Caco-2 (cell line): Measurements from ENCODE around the gene CERKL. TPM values are rescaled to one million over a fixed set of nuclear protein-coding genes. Genes with fewer than 3 reads are reported as not detected.

Experiments used
- BruUV-seq: library from RNA; stranded (reverse); fragments of 400-500 nt; replicated peaks from 2 replicates; lab custom pipeline; 2021; lab: Mats Ljungman, UMichigan
- CTCF ChIA-PET: fragments of 300-600 bp; sonication (Branson Sonifier 250); formaldehyde crosslinking; loops from one replicate; lab custom pipeline; 2022; ENCODE audit warnings: antibody characterized with exemption; lab: Charles Lee
- POLR2A ChIA-PET: fragments of 300-600 bp; sonication (Branson Sonifier 250); formaldehyde crosslinking; loops from one replicate; lab custom pipeline; 2022; ENCODE audit warnings: antibody characterized with exemption; lab: Charles Lee
- DNase-seq, 2 experiments: peaks; one replicate each; pipeline versions ENCODE4 v3.0.0 to v3.0.0-alpha.2; 2020 to 2022
- H3K27me3 ChIP-seq: replicated peaks from 2 replicates; pipeline ENCODE4 v1.6.0; 2011; ENCODE audit warnings: low read length; ENCODE audit not compliant: control insufficient read depth, insufficient read depth
- H3K36me3 ChIP-seq: 2 replicates; pipeline ENCODE4 v1.5.1; 2011; ENCODE audit warnings: low read length; ENCODE audit not compliant: control insufficient read depth, insufficient read depth
- H3K4me1 ChIP-seq: fragments of 250-450 bp; sonication (Bioruptor Pico); 2 replicates; pipeline ENCODE4 v1.5.1; 2020; ENCODE audit warnings: mild to moderate bottlenecking
- H3K4me3 ChIP-seq: 2 replicates; pipeline ENCODE4 v1.5.1; 2011; ENCODE audit warnings: low read depth, mild to moderate bottlenecking, control low read depth, low read length
- H3K9me3 ChIP-seq: fragments of 250-450 bp; sonication (Bioruptor Pico); 2 replicates; pipeline ENCODE4 v1.5.1; 2020; ENCODE audit warnings: mild to moderate bottlenecking, moderate library complexity
- H3K27ac Mint-ChIP-seq: one replicate; pipeline ENCODE4 v1.8.0; 2022; ENCODE audit warnings: mixed read lengths; ENCODE audit not compliant: unreplicated experiment
- H3K27me3 Mint-ChIP-seq: one replicate; pipeline ENCODE4 v1.8.0; 2022; ENCODE audit warnings: mixed read lengths; ENCODE audit not compliant: insufficient read depth, unreplicated experiment
- H3K36me3 Mint-ChIP-seq: one replicate; pipeline ENCODE4 v1.8.0; 2022; ENCODE audit warnings: mild to moderate bottlenecking, mixed read lengths; ENCODE audit not compliant: insufficient read depth, unreplicated experiment
- H3K4me1 Mint-ChIP-seq: one replicate; pipeline ENCODE4 v1.8.0; 2022; ENCODE audit warnings: low read depth, mixed read lengths; ENCODE audit not compliant: unreplicated experiment
- H3K4me3 Mint-ChIP-seq: one replicate; pipeline ENCODE4 v1.8.0; 2022; ENCODE audit warnings: mild to moderate bottlenecking, moderate library complexity, mixed read lengths; ENCODE audit not compliant: unreplicated experiment
- H3K9me3 Mint-ChIP-seq: one replicate; pipeline ENCODE4 v1.8.0; 2022; ENCODE audit warnings: mixed read lengths; ENCODE audit not compliant: unreplicated experiment
- CTCF ChIP-seq, 2 experiments: fragments of 200-600 bp in 1 of 2; IDR thresholded peaks; 1 replicate in 1 of 2; 2 replicates in 1 of 2; pipeline versions ENCODE4 v1.5.1 to v1.8.0; 2011 to 2022; ENCODE audit warnings: antibody characterized with exemption in 1 of 2, control low read depth in 1 of 2, inconsistent platforms in 1 of 2, low read depth in 1 of 2, low read length in 1 of 2, mild to moderate bottlenecking in 1 of 2, moderate library complexity in 1 of 2; ENCODE audit not compliant: insufficient read depth in 1 of 2, severe bottlenecking in 1 of 2, unreplicated experiment in 1 of 2
- intact Hi-C: fragments of 100-400 bp; cut with micrococcal nuclease; formaldehyde crosslinking; loops from one replicate; pipeline ENCODE4 v1.10.0; 2022; ENCODE audit not compliant: unreplicated experiment
- total RNA-seq: library from RNA; stranded (reverse); gene quantifications from 2 replicates; pipeline ENCODE4 v1.2.3, GENCODE V29; 2022

CERKL gene
- total RNA-seq, 1 experiment from 2014 or later: not detected

- peaks cover 10% of the 10 kb centered on the region for H3K9me3 Mint-ChIP-seq
- no peak overlapping the region for H3K27ac Mint-ChIP-seq
- no peaks in the 10 kb centered on the region for H3K36me3 ChIP-seq
- ChIA-PET CTCF (no interaction called here), POLR2A (no interaction called here)
- H3K4me1 Mint-ChIP-seq: no peaks in the 10 kb centered on the region
- no peaks in the 10 kb centered on the region for H3K36me3 Mint-ChIP-seq
- no peak for DNase-seq
- H3K27me3 ChIP-seq: no peaks in the 10 kb centered on the region
- no peaks in the 10 kb centered on the region for H3K4me1 ChIP-seq
- no peak overlapping the region for H3K4me3 ChIP-seq
- no TSS peak for BruUV-seq
- H3K27me3 Mint-ChIP-seq: peaks cover 6% of the 10 kb centered on the region
- H3K4me3 Mint-ChIP-seq: no peak overlapping the region
- no peaks in the 10 kb centered on the region for H3K9me3 ChIP-seq
- no peak for TF ChIP-seq CTCF (IDR thresholded peaks at IDR 0.05; ENCODE audit: insufficient read depth in 1 of 2, low read depth in 1 of 2, low read length in 1 of 2, severe bottlenecking in 1 of 2, unreplicated experiment in 1 of 2)
- intact Hi-C loops: no loop called here
Observed at GRCh38 chr2:181675254-181675653, 18.3 kb upstream of the CERKL start.

GRCh38 chr2:181674461-181674860 is 17.6 kb upstream of the CERKL start:
- Histone ChIP-seq H3K36me3 (no peaks in the 10 kb centered on the region), H3K27me3 (no peaks in the 10 kb centered on the region), H3K4me3 (no peak overlapping the region), H3K9me3 (no peaks in the 10 kb centered on the region), H3K4me1 (no peaks in the 10 kb centered on the region)
- Mint-ChIP-seq H3K4me1 (no peaks in the 10 kb centered on the region), H3K27ac (no peak overlapping the region), H3K27me3 (peaks cover 5% of the 10 kb centered on the region), H3K4me3 (no peak overlapping the region), H3K36me3 (no peaks in the 10 kb centered on the region), H3K9me3 (peaks cover 10% of the 10 kb centered on the region)
- POLR2A ChIA-PET: no interaction called here
- intact Hi-C loops: no loop called here
- DNase-seq: no peak
- no TSS peak for BruUV-seq
- CTCF ChIA-PET: no interaction called here
- TF ChIP-seq CTCF (IDR thresholded peaks at IDR 0.05; ENCODE audit: insufficient read depth in 1 of 2, low read depth in 1 of 2, low read length in 1 of 2, severe bottlenecking in 1 of 2, unreplicated experiment in 1 of 2): no peak

GRCh38 chr2:181673173-181673572 is 16.3 kb upstream of the CERKL start:
- Mint-ChIP-seq H3K9me3 (peaks cover 1% of the 10 kb centered on the region), H3K36me3 (no peaks in the 10 kb centered on the region), H3K27me3 (peaks cover 3% of the 10 kb centered on the region), H3K27ac (no peak overlapping the region), H3K4me3 (no peak overlapping the region), H3K4me1 (no peaks in the 10 kb centered on the region)
- no peak for TF ChIP-seq CTCF (IDR thresholded peaks at IDR 0.05; ENCODE audit: insufficient read depth in 1 of 2, low read depth in 1 of 2, low read length in 1 of 2, severe bottlenecking in 1 of 2, unreplicated experiment in 1 of 2)
- ChIA-PET POLR2A (no interaction called here), CTCF (no interaction called here)
- no peak for DNase-seq
- Histone ChIP-seq H3K27me3 (no peaks in the 10 kb centered on the region), H3K4me1 (no peaks in the 10 kb centered on the region), H3K9me3 (no peaks in the 10 kb centered on the region), H3K4me3 (no peak overlapping the region), H3K36me3 (no peaks in the 10 kb centered on the region)
- BruUV-seq: no TSS peak
- intact Hi-C loops: no loop called here
